ENCODE data around the gene SP5. TPM values are rescaled to one million over a fixed set of nuclear protein-coding genes. Genes with fewer than 3 reads are reported as not detected.

Gene SP5
- total and polyA plus RNA-seq, 12 donors: 0.16 to 9.2 (median 2.8) TPM

GRCh38 chr2:170761572-170761971 lies 46.4 kb downstream of the SP5 start:
- TF ChIP-seq POLR2A (IDR thresholded peaks at IDR 0.05): no peak
- no peak for TF ChIP-seq CTCF (IDR thresholded peaks at IDR 0.05)
- Histone ChIP-seq H3K27me3 (no peaks in the 10 kb centered on the region), H3K4me3 (no peak overlapping the region), H3K9me3 (replicated peaks in 1 of 3) (no peaks in the 10 kb centered on the region), H3K36me3 (replicated peaks in 1 of 2) (no peaks in the 10 kb centered on the region), H3K4me1 (replicated peaks in 1 of 2) (no peaks in the 10 kb centered on the region), H3K27ac (no peak overlapping the region)
- no peak for DNase-seq
- intact Hi-C loops (cut with DNase I): no loop called here

- intact Hi-C loops (cut with DNase I): no loop called here
- no peak overlapping the region for H3K4me3 ChIP-seq
- 76 to 86% (median 76%) methylated on average over 7 of the region's 7 CpGs for WGBS, 4 donors
- no peaks in the 10 kb centered on the region for H3K27me3 ChIP-seq
- DNase-seq: no peak
- H3K36me3 ChIP-seq (replicated peaks in 1 of 2): no peaks in the 10 kb centered on the region
- TF ChIP-seq POLR2A (IDR thresholded peaks at IDR 0.05) (no peak), CTCF (IDR thresholded peaks at IDR 0.05) (no peak)
- H3K4me1 ChIP-seq (replicated peaks in 1 of 2): no peaks in the 10 kb centered on the region
- no peaks in the 10 kb centered on the region for H3K9me3 ChIP-seq (replicated peaks in 1 of 3)
- H3K27ac ChIP-seq: no peak overlapping the region
These were observed 47.6 kb downstream of the SP5 start for GRCh38 chr2:170762760-170763159.

- DNase-seq: no peak
- Histone ChIP-seq H3K4me1 (replicated peaks in 1 of 2) (no peaks in the 10 kb centered on the region), H3K27ac (no peak overlapping the region), H3K36me3 (replicated peaks in 1 of 2) (no peaks in the 10 kb centered on the region), H3K4me3 (no peak overlapping the region), H3K27me3 (no peaks in the 10 kb centered on the region), H3K9me3 (replicated peaks in 1 of 3) (no peaks in the 10 kb centered on the region)
- intact Hi-C loops (cut with DNase I): no loop called here
- WGBS, 4 donors: 84 to 93% (median 91%) methylated on average over 4 of the region's 4 CpGs
- TF ChIP-seq POLR2A (IDR thresholded peaks at IDR 0.05) (no peak), CTCF (IDR thresholded peaks at IDR 0.05) (no peak)
These were observed 48.1 kb downstream of the SP5 start for GRCh38 chr2:170763232-170763631.

GRCh38 chr2:170764880-170765261 lies 49.7 kb downstream of the SP5 start:
- TF ChIP-seq POLR2A (IDR thresholded peaks at IDR 0.05) (no peak), CTCF (IDR thresholded peaks at IDR 0.05) (no peak)
- H3K27me3 ChIP-seq: no peaks in the 10 kb centered on the region
- no peaks in the 10 kb centered on the region for H3K36me3 ChIP-seq (replicated peaks in 1 of 2)
- intact Hi-C loops (cut with DNase I): no loop called here
- H3K4me3 ChIP-seq: no peak overlapping the region
- H3K9me3 ChIP-seq (replicated peaks in 1 of 3): no peaks in the 10 kb centered on the region
- H3K4me1 ChIP-seq (replicated peaks in 1 of 2): no peaks in the 10 kb centered on the region
- no peak overlapping the region for H3K27ac ChIP-seq
- 52 to 66% (median 62%) methylated on average over 2 of the region's 2 CpGs for WGBS, 4 donors
- DNase-seq: no peak
